HG03342 (cell line): ENCODE measurements around the gene GRB14.
A peak's percentile ranks its signal among the peaks of the same experiment; 100 is the strongest.

ENCODE experiments used
- ATAC-seq: cut with Tn5 transposase; IDR thresholded peaks from one replicate; pipeline ENCODE4 v1.9.1; 2021; ENCODE audit warnings: mild to moderate bottlenecking, moderate library complexity; ENCODE audit not compliant: unreplicated experiment

GRB14 gene

DNA sequence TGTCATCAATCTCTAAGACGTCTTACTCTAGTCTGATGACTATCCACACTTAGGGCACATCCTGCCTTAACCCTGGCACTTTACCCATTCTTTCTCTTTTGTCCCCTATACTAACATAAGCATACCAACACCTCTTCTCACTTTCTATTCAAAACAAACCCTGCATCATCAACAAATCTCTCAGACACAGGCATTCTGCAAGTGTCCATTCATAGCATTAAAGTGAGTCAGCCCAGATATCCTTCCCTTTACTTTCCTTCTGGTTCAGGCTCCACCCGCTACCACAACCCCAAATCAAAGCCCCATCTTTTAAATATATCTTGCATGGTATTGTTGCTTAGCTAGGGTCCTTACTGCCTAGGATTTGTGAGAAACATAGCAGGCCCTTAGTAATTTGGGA, 3.8 kb downstream of the GRB14 start:
- no peak for ATAC-seq

DNA sequence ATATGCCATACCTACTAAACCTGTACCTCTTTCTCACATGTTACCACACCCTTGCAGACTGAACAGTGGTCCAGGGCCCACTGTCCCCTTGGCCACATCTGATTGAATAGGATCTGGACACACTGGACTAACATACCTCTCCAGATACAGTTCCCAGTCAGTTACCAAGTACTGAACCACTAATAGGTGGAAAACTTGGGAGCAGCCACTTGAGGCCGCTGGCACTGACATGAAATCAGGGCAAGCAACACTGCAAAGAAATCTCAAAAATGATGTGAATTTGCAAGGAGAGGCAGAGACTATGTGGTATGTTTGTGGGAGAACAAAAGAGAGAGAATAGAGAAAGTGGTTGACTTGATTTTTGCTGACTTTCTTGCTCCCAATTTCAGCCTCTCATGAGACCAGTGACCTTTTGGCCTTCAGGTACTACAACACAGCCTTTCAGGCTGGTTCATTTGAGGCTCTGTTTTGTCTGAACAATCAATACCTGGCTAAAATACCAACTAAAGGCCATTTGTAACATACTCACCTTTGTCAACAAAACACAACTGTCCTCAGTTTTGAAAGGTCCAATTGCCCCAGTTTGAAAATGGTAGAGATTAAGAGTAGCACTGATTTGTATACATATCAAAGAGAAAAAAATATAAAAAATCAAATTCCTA, 7.8 kb downstream of the GRB14 start:
- no peak for ATAC-seq

DNA sequence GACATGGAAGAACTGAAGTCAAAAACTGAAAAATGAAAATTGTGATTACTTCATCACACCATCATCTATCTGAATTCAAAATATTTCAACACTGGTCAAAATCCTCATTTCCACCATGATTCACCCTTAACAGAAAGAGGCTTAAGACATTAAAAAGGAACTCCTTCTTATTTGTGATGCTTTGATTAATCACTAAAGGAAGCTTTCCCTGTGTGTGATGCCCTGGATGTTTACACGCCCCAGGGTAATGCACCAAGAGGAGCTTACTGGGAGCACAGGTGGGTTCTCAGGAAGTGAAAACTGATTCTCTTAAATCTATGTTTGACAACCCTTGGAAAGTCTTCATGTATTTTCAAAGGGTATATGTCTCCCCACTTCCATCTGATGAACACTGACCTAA, 11.5 kb downstream of the GRB14 start:
- ATAC-seq: no peak

DNA sequence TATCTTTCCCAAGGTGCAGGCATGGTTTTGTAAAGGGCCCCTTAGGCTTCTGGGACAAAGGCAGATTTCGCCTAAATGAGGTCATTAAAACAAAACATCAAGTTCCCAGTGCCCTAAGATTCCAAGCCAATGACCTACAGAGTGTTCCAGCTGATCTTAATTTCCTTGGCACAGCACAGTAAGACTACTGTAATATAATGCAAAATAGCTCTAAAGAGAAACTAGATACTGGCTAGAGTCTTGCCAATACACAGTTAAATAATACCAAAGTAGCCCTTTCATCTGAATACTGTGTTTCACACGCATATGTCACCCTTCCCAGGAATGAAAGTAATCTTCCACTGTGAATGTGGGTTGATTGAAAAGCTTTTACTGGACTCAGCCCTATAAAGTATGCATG, 14.7 kb downstream of the GRB14 start:
- no peak for ATAC-seq

DNA sequence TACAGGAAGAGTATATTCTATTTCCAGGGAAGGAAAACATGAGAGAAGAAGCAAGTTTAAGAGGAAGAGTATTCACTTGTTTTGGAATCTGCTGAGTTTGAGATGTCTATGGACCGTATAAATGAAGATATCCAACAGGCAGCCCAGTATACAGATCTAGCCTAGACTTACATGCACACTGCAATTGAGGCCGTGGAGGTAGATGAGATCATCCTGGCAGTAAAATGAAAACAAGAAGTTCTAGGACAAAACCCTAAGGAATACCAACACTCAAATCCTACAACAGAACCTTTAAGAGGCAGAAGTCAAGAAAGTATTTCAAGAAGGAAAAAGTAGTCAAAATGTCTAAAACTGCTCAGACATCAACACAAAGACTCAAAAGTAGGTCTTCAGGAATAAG, 16.0 kb downstream of the GRB14 start:
- ATAC-seq: no peak

DNA sequence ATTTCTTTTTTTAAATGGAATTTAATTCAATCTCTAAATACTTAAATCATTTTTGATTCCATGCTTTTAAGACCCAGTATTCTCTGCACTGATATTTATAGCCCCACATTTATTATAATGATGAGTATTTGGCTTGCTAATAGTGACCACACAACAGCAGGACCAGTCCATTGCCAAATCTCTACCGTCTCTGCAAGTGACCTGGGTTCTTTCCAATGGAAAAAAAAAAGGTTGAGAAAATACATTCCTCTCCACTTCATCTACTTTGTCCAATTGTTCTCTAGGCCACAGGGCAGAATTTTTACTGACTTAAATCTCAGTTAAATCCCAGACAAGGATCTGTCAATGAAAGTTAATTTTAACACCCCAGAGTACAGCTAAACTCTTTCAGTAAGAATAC, 20.5 kb downstream of the GRB14 start:
- ATAC-seq: no peak

DNA sequence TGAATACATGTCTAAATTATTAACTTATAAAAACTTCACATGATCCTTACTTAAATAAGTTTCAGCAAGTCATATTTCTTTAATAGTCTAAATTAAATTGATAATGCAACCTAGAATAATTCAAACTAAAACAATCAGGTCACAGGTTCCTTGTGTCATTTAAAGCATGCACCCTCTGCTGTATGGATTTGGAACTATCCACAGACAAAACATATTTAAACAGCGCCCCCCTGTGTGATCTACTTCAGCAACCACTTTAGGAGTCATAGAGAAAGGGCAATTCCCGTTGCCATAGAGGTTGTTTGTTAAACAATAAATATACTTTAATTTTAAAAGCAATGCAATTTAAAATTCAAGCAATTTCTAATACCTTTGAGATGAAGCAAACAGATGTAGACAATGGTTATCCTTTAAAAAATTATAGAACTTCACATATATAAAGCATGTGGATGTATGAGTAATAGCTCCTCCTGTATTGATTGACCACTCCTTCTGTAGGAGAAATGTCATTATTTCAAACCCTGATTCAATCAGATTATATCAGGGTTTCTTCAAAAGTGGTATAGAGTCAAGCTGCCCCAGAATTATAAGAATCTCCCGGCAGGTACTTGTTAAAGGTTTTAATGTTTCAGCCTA, 21.2 kb downstream of the GRB14 start:
- ATAC-seq: peak; percentile 99

DNA sequence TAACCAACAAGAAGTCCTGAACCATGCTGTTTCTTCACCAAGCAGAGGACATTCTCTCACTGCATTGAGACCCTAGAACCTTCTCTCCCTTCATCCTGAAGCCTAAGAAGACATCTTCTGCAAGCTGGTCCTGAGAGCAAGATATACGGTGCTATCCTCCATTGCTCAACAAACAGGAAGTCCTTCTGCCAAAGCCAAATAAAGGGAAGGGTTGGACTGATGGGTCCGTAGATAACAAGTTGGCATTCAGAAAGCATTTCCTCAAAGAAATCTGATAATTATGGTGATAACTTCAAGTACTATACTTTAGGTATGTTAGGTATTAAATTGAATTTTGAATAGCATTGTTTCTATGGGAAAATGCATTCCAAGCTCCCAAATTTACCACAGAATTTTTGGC, 23.3 kb downstream of the GRB14 start:
- no peak for ATAC-seq

DNA sequence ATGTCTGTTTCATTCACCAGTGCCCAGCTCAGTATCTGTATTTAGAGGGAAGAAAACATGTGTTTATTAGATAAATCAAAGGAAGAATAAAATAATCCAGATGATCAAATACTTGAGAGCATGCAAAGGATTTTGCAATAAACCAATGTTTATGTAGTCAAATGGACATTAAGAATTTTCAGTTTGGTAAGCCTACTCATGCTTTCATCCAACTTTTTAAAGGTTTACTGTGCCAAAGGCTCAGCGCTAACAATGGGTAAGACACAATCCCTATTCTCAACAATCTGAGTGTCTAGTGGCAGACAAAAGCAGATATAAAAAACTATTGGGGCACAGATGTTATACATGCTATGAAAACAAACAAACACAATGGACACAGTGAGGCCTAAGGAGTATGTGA, 26.3 kb downstream of the GRB14 start:
- ATAC-seq: no peak

DNA sequence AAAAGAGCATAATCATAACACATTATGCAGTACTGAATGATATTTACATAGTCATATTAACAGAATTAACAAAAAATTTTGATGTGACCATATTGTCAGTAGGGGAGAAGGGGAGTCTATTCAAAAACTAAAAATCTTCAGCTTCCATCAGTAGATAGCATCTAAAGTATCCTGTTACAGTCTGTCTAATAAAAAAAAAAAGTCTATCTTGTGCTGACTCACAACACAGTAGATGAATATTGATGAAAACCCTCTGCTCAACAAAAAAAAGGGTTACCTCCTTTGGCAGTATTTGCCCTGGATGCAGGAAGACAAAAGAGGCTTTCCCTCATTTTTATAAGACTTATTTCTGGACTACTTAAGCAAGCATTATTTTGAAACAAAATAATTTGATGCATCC, 27.3 kb downstream of the GRB14 start:
- no peak for ATAC-seq

DNA sequence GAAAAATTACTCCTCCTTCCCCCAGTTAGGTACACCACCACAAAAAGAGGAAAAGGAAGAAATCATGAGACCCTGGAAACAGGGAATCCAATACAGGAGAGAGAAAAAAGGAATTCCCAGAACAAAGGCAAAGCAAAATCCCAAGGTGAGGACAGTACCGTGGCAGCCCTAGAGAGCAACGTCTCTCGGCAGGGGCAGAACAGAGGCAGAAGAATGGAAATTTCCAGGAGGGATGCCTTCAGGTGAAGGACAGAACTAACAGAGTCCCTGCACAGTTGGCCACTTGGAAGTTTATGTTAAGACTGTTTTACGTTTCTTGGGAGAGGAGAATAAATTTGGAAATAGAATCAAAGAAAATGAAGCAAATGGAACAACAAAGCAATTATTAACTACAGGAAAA, 27.7 kb downstream of the GRB14 start:
- no peak for ATAC-seq

DNA sequence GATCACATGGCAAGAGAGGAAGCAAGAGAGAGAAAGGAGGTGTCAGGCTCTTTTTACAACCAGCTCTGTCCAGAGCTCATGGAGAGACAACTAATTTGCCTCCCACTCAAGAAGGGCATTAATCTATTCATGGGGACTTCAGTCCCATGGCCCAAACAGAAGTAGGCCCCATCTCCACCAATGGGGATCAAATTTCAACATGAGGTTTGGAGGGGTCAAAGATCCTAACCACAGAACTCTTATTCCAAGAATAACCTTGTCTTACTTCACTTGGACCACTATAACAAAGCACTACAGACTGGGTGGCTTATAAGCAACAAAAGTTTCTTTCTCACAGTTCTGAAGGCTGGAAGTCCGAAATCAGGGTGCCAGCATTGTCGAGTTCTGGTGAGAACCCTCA, 31.8 kb downstream of the GRB14 start:
- ATAC-seq: no peak

DNA sequence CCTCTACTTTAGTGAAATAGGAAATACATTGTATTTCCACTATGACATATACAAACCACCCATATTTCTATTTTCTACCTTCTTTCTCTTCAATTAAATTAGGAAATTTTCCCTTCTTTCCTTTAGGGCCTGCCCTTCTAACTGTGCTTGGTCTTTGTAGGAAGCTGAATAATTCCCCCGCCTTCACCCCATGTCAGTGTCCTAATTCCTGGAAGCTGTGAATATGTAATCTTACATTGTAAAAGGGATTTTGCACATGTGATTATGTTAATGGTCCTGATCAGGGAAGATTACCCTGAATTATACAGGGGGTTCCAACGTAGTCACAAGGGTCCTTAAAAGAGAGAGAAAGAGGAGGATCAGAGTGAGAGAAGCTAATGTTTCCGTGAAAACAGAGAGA, 40.2 kb downstream of the GRB14 start:
- no peak for ATAC-seq

DNA sequence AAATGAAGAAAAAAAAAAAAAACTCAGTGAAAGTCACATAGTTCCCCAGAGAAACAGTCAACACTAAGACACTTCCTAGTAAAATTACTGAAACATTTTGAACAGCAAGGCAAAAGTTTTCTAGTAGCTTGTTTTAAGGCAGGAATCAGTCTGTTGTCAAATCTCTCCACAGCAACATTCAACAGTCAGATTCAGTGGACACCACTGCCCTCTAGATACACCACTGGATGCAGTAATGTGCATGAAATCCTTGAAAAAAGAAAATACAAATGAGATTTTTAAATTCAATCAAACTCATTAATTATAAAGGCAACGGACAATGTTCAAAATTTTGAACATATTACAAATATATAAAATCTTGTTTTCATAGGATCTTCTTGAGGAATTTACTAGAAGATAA, 46.4 kb downstream of the GRB14 start:
- no peak for ATAC-seq

DNA sequence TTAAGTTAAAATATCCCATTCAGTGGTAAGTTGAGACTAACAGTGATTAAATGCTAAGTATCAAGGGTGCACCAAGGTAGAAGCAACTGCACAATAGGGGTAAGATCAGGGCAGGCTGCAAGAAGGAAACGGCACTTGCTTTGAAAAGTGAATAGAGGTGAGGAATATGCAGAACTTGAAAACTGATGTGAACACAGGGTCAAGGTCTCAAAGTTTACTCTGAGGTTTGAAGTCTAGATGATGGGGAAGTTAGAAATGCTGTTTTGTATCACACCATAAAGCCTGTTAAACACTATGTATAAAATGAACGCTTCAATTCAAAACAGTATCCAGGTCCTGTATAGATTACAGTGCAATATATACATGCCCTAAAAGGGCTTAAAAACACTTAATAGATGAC, 50.8 kb downstream of the GRB14 start:
- ATAC-seq: no peak

DNA sequence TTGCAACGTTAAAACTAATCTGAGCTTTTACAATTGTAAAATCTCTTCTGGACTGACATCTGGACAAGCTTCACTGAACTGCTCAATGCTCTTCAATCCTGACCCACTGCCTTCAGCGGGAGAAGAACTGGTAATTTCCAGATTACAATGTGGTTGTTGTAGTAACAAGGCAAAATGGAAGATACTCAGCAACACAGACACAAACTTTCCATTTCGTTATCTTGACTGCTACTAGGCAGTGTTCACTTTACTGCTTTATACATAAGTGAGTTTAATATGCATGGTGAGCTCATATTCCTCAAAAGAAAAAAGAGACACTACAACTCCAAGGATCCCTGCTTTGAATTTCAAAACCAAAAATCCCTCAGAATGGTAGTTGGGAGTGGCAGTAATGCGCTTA, 51.9 kb downstream of the GRB14 start:
- no peak for ATAC-seq

DNA sequence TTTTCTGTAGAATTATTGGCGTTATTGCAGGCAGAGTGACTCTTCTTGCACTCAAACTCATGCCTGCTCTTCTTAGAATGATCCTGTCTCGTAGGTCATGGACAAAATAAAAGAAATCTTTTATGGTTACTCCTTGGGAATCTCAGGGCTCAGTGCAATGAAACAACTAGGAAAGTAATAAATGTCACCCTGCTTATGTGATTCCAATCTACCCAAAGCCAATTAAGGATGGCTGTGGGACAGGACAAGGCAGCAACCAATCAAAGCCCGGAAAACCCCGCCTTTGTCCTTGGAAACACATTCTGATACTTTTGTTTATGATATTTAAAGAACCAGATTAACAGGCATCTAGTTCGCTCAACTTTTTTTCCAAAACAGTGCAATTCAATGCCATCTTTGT, 53.0 kb downstream of the GRB14 start:
- no peak for ATAC-seq

DNA sequence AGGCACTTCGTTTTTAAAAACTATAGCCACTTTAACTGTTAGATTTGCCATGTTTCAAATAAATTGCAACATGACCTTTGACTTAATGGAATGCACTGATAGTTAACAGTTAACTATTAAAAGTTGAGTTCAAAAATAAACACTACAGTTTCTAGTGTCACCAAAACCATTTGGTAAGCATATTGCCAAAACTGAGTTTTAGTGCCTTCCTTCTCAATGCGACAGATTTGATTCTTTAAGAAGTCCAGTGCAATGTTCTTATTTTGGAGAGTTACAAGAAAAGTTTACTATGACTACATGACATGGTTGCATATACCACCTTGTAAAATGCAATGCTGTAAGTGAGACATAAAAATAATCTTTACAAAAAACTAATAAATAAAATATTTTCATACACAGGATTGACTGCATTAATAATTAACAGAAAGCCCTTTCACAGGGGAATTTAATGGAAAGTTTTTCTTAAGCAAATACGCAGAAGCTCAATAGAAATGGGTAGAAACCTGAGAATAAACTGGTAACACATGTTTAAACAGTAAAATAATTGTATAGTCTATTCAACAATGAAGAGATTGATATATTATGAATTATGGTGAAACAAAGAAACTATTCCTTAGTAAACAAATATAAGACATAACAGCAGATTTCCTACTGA, 53.8 kb downstream of the GRB14 start:
- ATAC-seq: no peak

DNA sequence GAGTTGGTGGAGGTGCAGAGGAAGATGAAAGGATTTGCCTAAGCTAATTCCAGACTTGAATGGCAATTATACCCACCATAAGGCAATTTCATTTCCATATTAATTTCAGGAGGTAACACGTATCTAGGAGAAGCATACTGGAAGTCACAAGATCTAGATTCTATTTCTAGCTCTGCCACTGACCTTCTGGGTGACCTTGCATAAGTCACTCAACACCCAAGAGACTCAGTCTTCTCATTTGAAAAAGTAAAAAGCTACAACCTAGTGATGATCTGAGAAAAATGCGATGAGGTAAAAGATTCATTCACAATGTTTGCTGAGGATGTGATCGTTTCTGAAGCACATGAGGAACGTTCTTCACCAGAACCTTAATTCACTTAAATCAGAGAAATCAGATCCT, 55.9 kb downstream of the GRB14 start:
- ATAC-seq: no peak

DNA sequence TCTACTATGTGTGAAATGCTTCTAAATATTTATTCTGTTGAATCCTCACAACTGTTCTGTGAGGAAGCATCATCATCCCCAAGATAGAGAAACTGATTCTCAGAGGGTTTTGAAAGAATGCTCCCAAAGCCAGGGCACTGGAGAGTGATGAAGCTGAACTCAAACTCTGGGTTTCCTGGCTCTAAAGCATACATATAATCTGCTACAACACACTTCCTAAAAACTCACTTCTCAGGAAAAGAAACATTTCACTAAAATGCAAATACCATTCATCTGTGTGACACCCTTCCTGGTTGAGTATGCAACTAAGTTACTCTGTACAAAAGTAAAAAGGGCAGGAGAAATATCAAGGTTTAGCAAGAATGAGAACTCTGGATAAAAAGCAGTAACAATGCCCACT, 58.6 kb downstream of the GRB14 start:
- no peak for ATAC-seq

DNA sequence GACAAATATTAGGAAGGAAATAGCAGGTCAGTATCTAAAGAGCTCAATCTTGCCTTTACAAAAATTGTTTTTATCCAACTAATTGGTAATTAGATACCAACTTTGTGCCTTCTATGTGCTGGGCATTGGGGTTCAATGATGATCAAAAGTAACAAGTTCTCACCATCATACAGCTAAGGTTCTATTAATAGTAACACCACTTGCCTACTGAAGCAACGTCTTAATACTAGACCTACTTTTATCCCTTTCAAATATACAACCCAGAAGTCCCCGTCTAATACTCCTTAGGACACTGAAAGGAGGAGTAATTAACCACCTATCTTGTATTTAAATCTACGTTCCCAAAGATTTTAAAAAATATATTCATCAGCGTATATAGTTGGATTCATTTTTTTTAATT, 59.3 kb downstream of the GRB14 start:
- ATAC-seq: no peak

DNA sequence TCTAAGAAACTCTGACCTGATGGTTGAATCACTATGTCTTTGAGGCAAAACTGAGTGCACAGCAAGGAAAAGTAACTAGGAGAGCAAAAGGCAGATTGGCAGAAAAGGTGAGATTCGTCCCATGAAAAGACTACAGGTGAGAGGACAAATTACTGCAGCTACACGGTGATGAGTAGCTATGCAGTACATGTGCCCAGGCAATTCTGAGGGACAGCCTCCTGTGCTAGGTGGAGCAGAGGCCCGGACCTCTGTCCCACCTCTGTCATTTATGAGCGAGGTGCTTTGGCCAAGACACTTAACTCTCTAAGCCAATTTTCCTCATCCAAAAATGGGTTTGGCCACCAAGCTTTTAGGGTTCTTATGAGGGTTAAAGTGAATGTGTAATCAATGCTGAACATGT, 59.9 kb downstream of the GRB14 start:
- no peak for ATAC-seq

DNA sequence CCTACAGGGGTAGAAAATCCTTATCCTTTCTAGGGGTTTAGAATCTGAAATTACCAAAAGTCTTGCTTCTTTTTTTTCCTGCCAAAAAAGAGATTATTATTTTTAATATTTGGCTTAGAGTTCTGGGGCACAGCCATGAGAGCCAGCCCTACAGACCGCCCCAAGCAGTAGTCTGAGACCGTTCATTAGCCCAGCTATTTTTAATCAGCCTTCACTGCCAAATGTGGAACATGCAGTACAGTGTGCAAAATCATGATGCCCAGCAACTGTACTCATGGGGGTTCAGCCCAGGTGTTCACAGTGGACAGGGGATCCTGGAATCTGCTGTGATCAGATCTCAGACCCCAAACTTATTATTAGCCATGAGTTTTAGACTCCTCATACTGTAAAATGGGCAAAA, 60.4 kb downstream of the GRB14 start:
- ATAC-seq: no peak
